DLD1 (cell line): Measurements from ENCODE around the gene IFITM5.

Source experiments
- in situ Hi-C: cut with HindIII; loops from 2 replicates; pipeline ENCODE4 v1.10.0; 2017; ENCODE audit warnings: low sequenced_read_pairs

IFITM5 gene

DNA sequence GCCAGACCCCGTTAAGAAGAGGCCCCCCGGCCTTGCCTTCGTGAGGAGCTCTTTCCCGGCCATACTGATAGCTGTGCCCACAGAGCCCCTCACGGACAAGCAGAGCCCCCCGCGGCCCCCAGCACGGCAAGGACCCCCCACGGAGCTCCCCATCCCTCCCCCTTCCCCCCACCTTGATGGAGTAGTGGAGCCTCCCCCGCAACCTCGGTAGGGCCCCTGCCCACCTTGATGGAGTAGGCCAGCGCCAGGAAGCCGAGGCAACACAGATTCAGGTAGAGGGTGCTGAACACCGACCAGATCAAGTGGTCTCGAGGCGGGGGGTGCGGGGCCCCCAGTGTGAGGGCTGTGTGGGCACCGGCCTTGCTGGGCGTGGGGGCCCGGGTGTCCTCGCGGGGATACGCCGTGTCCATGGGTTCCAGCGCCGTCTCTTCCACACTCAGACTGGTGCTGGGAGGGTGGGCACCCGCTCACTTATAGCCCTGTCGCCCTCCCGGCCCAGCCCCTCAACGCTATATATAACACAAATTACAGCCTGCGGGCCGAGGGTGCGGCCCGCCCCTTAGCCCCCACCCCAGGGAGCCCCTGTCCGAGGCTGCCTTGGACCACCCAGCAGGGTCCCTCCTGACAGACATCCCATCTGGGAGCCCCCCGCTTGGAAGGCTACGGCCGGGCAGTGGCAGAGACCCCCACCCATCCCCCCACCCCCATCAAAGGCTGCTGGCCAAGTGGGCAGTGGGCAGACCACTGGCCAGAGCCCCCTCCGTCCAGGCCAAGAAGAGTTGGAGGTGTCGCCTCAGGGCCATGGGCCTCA, at the start of gene IFITM5:
IFITM5 (minus strand) TSS at position 446 of the 811 bp plus-strand sequence; CDS start at position 410, 36 bp downstream.
- in situ Hi-C loops, result no loop called here

DNA sequence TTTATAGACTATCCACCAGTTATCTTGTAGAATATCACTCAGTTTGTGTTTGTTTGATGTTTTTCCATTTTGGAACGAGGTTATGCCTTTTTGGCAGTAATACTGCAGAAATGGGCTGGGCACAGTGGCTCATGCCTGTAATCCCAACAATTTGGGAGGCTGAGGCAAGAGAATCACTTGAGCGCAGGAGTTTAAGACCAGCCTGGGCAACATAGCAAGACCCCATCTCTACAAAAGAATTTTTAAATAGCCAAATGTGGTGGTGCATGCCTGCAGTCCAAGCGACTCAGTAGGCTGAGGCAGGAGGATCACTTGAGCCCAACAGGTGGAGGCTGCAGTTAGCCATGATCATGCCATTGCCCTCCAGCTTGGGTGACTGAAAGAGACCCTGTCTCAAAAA, 47.2 kb upstream of the IFITM5 start:
- in situ Hi-C loops, result no loop called here

DNA sequence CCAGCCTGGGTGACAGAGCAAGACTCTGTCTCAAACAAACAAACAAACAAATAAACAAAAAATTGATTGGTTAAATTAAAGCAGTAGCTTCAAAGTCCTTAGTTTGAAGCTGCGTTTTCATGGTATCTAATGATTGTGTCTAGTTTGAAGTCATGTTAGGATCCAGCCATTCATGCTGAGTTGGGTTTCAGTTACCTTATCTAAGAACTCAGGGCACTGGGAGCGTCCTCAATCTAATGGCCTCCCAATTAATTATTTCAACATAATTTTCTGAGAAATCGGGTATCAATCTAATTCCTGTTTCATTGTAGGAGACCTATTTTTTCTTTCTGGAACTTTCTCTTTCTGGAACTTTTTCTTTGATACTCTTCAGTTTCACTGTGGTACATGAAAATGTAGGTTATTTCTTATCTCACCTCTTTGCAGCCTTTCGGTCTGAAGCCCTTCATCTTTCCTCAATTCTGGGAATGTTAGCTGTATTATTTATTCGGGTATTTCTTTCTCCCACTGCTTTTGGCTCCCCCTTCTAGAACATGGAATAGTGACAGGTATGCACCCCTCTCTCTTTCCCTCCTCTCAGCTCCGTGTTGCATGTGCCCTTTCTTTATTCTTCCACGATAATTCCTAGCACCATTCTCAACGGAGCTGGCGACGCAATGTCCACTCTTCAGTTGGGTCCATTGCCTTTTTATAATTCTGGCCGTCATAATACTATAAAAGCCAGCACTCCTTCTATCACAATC, 45.7 kb upstream of the IFITM5 start:
- in situ Hi-C loops, result no loop called here

DNA sequence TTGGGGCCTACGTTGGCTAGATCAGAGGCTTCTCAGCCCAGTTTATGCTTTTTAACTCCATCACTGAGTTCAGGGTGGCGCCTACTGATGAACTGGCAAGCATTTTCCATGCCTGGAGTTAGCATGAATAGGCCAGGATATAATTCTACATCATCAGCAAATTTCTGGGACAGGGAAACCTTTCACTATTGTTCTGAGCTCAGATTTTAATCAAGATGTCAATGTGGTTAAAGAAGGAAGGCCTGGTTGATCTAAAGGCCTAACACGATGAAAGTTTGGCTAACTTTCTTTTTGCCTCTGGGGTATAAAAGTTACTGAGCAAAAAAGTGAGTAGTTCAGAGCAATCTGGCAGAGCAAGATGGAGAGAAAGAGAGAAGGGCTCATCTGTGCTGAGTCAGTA, 43.0 kb upstream of the IFITM5 start:
- in situ Hi-C loops, result no loop called here

DNA sequence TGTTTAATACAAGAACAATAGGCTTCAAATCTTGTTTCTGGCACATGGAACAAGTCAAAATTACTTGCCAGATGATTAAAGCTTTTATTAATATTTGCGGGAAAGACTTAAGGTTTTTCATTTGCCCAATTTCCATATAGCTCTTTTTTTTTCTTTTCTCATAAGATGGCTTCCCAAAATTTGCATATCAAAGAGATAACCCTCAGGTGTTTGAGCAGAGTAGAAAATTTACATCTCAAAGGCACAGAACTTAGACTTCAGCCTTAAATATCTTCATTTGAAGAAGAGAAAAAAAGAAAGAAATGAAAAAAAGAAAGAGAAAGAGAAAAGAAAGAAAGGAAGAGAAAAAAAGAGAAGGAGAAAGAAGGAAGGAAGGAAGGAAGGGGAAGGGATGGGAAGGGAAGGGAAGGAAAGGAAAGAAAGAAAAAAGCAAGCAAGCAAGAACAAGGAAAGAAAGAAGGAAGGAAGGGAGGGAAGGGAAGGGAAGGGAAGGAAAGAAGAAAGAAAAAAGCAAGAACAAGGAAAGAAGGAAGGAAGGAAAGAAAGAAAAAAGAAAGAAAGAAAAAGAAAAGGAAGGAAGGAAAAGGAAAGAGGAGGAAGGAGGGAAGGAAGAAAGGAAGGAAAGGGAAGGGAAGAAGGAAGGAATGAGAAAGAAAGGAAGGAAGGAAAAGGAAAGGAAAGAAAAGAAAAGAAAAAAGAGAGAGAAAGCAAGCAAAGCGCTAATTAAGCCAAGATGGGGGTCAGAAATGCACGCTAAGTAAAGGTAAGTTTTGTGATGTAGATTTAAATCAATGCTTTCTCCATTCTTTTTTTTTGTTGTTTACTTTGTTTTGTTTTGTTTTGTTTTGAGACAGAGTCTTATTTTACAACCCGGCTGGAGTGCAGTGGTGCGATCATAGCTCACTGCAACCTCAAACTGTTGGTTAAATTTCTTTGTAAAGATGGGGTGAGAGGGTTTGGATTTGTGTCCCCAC, 41.5 kb upstream of the IFITM5 start:
- in situ Hi-C loops, result no loop called here

DNA sequence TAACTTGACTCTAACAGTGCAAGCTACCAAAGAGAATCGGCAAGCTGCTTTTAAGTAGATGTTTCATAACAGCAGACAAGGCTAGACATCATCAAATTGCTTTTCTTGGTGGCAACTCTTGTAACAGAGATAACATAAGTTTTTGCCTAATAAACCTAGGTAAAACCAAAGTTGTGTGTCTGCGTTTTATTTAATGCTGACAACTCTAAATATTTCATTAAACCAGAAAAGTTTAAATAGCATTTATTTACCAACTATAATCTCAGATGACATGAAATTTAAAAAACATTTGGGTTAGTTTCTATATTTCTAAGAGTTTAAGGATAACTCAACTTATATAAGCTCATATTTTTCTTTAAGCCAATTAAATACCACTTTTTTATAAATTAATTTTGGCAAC, 40.6 kb upstream of the IFITM5 start:
- in situ Hi-C loops, result loop anchor here (10.0 kb wide), 1 partner anchor 85 kb away; no protein-coding TSS in a partner anchor

DNA sequence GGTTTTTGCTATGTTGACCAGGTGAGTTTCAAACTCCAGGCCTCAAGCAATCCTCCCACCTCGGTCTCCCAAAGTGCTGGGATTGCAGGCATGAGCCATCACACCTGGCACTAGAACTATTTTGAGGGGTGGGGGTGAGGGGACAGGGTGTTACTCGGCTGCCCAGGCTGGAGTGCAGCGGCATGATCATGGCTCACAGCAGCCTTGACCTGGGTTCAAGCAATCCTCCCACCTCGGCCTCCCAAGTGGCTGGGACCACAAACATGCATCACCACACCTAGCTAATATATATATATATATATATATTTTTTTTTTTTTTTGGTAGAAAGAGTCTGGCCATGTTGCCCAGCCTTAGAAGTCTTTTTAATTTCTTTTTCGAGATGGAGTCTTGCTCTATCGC, 38.4 kb upstream of the IFITM5 start:
- in situ Hi-C loops, result loop anchor here (10.0 kb wide), 1 partner anchor 83 kb away; no protein-coding TSS in a partner anchor

DNA sequence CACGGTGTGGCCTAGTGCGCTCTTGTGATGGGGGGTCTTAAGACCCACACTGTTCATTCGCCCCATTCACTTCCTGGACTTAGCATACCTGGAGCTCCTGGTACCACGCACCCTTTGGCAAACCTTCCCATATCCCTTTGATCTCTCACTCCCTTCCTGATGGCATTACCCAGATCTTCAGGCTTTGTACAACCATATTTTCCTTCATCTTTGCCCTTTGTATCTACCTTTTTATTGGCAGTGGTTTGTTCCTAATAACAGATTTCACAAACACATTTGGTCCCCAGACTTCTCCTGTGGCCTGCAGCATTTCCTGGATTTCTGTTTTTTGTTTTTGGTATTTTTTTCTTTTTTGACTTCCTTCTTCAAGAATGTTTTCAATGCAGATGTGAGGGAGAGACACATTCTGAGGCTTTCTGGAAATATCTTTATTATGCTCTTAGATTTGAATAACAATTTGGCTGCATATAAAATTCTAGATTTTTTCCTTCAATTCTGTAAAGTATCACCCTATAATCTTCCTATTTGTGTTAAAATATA, 37.4 kb upstream of the IFITM5 start:
- in situ Hi-C loops, result loop anchor here (10.0 kb wide), 1 partner anchor 82 kb away; no protein-coding TSS in a partner anchor

DNA sequence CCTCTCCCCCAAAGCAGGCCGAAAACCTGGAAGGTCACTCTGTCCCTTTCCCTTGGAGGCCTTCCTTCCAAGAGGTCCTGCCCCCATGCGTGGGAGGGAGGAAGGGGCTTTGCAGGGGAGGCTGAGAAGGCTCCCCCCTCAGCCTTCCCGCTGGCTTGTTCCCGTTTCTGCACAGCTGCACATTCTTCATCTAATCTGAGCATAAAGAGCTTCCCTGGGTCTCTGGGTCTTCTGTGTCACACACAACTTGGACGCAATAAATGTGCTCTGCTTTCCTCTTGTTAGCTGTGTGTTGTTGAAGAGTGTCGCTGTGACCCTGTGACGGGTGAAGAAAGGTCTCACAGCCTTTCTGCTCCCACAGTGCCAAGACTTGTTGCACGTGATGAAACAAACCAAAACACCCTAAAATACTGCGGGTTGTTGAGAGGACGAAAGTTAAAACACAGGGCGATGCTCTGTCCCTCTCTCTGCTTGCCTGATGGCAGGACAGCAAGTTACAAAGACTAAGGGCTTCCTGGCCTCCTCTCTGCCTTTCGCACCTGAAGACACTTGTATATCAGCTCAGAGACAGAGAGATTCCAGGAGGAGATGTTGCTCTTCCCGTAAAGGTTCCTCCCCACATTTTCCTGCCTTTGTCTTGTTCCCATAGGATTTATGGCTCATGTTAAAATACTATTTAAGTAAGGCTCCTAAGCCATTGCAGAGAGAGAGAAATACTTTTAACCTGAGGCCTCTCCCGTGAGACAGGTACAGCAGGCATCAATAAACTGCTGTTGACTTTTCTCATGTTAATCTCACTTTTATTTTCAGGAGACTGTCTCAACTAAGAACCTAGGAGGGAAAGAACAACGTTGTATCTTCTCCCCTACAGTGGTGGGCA, 36.7 kb upstream of the IFITM5 start:
- in situ Hi-C loops, result loop anchor here (10.0 kb wide), 1 partner anchor 81 kb away; no protein-coding TSS in a partner anchor

DNA sequence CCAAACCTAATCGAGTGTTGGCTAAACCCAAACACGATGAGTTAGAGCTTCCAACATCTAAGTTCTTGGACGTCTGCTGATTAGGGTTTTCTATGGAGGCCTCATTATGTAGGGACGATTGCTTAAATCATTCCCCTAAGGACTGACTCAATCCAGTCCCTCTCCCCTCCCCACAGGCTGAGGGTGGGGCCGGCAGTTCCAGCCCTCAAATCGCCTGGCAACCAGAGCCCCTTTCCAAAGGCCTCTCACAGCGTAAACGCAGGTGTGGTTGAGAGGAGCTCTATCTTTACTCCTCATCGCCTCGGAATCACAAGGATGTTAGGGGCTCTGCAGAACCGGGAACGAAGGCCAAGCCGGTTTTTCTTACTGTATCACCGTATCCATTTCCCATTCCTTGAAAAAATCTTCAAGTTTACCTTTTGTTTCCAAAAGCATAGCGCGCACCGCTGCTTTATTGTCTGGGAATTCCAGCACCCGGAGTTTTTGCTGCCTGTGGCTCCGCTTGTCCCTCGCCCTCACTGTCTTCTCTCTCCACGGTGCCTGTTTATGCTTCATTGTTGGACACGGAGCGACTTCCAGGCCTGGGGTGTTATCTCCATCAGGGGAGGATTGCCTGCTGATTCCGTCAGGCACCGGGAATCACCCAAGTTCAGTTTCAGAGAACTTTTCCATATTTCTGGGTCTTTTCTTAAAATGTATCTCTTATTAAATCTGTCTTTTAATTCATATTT, 35.1 kb upstream of the IFITM5 start:
- in situ Hi-C loops, result loop anchor here (10.0 kb wide), 1 partner anchor 80 kb away; no protein-coding TSS in a partner anchor

DNA sequence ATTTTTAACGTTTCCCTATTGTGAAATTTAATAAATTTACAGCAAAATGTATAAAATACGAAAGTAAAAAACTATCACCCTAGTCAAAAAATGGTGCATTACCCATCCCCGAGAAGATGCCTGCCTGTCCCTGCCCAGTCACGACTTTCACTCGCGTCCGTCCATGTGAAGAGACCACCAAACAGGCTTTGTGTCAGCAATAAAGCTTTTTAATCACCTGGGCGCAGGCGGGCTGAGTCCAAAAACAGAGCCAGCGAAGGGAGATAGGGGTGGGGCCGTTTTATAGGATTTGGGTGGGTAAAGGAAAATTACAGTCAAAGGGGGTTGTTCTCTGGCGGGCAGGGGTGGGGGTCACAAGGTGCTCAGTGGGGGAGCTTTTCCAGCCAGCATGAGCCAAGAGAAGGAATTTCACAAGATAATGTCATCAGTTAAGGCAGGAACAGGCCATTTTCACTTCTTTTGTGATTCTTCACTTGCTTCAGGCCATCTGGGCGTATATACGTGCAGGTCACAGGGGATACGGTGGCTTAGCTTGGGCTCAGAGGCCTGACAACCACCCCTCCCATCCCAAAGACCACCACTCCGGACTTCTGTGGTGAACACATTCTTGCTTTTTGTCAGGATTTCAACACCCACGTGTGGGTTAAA, 34.4 kb upstream of the IFITM5 start:
- in situ Hi-C loops, result loop anchor here (10.0 kb wide), 1 partner anchor 79 kb away; no protein-coding TSS in a partner anchor

DNA sequence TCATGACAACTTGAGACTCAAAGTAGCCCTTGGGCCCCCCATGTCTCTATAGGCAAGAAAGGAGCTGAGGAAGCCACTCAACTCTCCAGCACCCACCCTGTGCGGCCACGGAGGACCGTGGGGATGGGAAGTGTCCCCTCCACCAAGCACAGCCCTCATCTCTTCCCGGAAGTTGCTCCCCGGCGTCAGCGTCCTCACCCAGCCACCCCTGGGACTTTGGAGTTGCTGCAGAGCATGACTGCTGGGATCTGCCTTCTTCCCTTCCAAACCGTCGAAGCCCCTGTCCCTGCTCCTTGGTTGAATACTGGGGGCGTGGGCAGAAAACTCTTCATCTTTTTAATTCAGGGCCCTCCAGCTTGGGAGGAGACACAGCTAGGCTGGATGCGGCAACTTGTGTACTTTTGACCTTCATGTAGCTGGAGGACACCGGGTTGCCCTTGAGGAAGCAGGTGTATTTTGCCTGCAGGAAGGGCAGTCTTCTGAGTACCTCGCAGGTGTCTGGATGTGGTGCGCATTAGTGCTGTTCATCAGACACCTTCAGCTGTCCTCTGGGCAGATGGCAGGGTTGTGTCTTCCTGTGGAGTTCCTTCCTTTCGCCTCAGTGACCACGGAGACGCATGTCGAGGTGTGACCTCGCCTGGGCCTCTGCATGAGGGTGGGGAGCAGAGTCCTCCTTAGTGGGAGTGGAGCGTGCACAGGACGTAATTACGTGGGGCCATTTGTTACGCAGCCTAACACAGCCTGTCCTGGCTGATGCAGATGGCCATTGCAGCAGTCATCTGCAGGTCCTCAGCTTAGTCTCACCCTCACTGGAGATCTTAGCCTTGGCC, 33.5 kb upstream of the IFITM5 start:
- in situ Hi-C loops, result loop anchor here (10.0 kb wide), 1 partner anchor 78 kb away; no protein-coding TSS in a partner anchor

DNA sequence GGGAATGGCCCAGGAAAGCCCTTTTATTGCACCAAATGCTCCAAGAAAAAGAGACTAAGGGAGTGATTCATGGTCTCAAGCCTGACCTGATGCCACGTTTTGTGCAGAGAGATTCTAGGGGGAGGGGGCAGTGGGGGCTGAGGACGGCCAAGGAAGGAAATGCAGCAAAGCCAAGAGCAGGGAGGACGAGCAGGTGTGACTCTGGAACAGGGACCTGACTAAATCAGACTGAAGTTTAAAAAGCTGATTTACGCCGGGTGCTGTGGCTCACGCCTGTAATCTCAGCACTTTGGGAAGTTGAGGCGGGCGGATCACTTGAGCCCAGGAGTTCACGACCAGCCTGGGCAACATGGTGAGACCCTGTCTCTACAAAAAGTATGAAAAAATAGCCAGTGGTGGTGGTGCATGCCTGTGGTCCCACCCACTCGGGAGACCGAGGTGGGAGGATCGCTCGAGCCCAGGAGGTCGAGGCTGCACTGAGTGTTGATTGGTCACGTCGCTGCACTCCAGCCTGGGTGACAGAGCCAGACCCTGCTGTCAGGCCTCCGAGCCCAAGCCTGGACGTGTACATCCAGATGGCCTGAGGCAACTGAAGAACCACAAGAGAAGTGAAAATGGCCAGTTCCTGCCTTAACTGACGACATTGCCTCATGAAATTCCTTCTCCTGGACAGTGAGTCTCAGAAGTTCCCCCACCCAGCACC, 32.2 kb upstream of the IFITM5 start:
- in situ Hi-C loops, result loop anchor here (10.0 kb wide), 1 partner anchor 77 kb away; no protein-coding TSS in a partner anchor

DNA sequence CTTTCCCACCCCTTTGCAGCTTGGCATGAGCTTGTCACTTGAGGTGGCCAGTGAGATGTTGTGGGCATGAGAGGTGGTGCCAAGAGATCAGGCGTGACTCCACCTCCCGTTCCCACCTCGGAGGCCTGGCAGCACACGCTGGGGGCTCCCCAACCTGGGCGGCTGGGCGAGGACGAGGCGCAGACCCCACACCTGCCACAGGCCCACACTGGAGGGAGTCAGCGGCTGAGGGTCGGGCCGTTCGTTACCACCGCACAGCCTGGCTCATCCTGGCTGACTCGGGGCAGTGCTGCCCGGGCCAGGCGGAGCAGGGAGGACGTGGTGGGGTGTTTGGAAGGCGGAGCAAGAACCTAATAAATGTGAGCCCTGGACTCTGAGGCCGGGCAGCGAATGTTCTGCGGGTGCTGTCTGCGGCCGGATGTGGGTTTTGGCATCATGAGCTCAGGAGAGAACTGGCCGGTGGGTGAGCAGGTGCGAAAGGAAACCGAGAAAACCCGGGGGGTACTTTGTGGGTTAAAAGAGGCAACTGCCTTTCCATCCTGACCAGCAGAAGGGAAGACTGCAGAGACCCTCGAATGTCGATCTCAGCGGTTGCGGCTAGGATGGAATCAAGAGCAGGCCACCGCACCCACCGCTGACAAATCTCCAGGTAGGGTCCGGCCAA, 31.5 kb upstream of the IFITM5 start:
- in situ Hi-C loops, result loop anchor here (10.0 kb wide), 1 partner anchor 76 kb away; no protein-coding TSS in a partner anchor

DNA sequence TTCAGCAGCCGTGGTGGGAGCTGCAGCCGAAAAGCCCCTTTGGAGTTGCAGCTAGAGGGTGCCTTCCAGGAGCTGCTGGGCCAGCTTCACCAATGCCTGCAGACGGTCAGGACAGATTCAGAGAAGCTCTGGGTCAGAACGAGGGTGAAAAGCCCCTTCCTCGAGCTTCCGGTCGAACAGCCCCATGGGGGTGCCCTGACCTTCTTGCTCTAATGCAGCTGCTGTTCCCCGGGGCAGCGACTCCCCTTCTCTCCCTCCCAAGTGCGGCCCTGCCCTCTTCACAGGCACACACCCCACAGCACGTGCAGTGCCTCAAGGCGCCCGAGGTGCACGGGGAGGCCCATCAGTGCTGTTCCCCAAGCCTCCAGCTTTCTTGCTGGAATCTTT, 31.0 kb upstream of the IFITM5 start:
- in situ Hi-C loops, result loop anchor here (10.0 kb wide), 1 partner anchor 75 kb away; no protein-coding TSS in a partner anchor

DNA sequence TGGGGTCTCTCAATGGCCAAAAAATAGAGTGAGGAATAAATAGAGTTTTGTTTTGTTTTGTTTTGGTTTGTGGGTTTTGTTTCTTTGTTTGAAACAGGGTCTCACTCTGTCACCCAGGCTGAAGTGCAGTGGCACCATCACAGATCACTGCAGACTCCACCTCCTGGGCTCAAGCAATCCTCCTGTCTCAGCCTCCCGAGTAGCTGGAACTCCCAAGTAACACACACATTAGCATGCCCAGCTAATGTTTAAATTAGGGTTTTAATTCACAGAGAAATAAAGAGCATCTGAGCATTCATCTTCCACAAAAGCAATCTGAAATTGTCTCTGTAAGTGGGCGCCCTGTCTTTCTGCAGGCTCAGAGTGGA, 30.5 kb upstream of the IFITM5 start:
- in situ Hi-C loops, result loop anchor here (10.0 kb wide), 1 partner anchor 75 kb away; no protein-coding TSS in a partner anchor
